ENCODE data around the gene AASDH.

The AASDH gene

DNA sequence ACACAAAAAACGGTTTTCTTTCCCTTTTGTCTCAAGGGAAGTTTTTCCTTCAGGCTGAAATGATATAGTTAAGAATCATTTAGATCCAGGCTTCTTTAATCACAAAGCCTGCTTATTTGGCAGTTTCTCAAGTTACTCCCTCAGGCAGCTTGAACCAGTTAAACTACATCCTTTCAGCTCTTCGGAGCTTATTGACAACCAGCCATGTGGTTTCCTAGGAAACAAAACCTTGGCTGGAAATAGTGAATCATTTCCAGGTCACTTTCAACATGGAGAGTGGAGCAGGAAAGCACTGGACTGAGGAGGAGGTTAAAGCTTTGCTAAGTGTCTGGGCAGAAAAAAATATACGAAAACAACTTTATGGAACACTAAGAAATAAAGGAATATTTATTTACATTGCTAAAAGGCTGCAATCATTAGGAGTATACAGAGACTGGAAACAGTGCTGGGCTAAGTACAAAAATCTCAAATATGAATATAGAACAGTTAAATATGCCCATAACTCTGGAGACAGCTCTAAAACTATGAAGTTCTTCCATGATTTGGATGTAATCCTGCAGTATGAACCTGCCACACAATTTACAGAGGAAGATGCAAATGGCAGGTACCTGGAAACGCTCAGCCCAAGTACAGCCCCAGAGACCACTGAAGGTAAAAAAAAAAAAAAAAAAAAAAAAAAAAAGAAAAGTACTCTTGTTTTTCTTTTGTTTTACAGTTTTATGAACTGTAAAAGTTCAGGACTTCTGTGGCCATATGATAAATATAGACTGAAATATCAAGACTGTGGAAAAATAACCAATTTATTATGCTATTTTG, 23.2 kb upstream of the AASDH start:
- peaks cover 0 to 18% (median 12%) of the 10 kb centered on the region in 4 experiments for H3K36me3 ChIP-seq (ENCODE audit: control insufficient read depth in 4 of 4, insufficient read depth in 4 of 4, low read length in 3 of 4)
- no peaks in the 10 kb centered on the region for H3K9me3 ChIP-seq (ENCODE audit: control extremely low read depth in 1 of 5, control insufficient read depth in 4 of 5, insufficient read depth in 2 of 5, low read depth in 1 of 5, low read length in 4 of 5)
- H3K4me3 ChIP-seq (ENCODE audit: control insufficient read depth in 1 of 7, extremely low read depth in 1 of 7, insufficient read depth in 4 of 7, low read depth in 2 of 7, low read length in 6 of 7), result peak overlapping the region in 2 of 7 experiments; percentile 47 to 48
- DNase-seq, result peak; percentile 74 to 90 (median 85)
- H3K27ac ChIP-seq (ENCODE audit: insufficient read depth in 1 of 2, low read depth in 1 of 2, low read length in 2 of 2, poor library complexity in 1 of 2, severe bottlenecking in 2 of 2), result peak overlapping the region; percentile 43 to 70
- ChIA-PET CTCF (interaction anchor here (0.9 to 2.0 kb wide), 5 partner anchors 9 to 426 kb away, joined by 3 to 14 read pairs (median 4); no protein-coding TSS in a partner anchor), POLR2A (no interaction called here)
- no peaks in the 10 kb centered on the region for H3K27me3 ChIP-seq (replicated peaks in 2 of 5; ENCODE audit: control insufficient read depth in 4 of 5, insufficient read depth in 5 of 5, low read length in 4 of 5)
- peaks cover 0 to 21% (median 0%) of the 10 kb centered on the region in 4 experiments for H3K4me1 ChIP-seq (ENCODE audit: control extremely low read depth in 1 of 4, control insufficient read depth in 4 of 4, insufficient read depth in 4 of 4, low read length in 3 of 4)
- WGBS (ENCODE audit: insufficient coverage), result no CpG with 5 or more reads among the region's 4 CpGs

DNA sequence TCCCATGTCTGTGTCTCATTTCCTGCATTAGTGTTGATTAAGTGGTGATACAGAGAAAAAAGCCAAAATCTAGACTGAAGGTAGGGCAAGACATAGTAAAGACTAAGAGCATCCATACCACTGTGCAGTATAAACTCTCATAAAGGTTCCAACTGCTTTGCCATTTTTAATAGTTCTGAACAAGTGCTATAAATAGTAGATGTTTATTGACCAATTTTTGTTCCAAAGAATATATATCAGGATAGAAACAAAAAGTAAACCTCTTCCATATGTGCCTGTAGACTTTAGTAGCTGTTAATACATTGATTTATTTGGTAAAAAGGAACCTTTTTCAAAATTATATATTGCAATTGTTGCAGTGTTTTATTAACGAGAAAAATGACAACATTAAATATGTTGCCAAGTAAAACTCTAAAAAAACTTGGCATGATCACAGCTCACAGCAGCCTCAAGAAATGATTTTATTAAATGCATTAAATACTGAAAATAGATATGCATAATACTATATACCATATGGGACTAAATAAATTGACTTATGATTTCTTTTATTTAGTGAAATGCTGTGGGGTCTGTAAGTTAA, 22.3 kb upstream of the AASDH start:
- H3K36me3 ChIP-seq (ENCODE audit: control insufficient read depth in 4 of 4, insufficient read depth in 4 of 4, low read length in 3 of 4), result peaks cover 0 to 26% (median 16%) of the 10 kb centered on the region in 4 experiments
- no peaks in the 10 kb centered on the region for H3K9me3 ChIP-seq (ENCODE audit: control extremely low read depth in 1 of 5, control insufficient read depth in 4 of 5, insufficient read depth in 2 of 5, low read depth in 1 of 5, low read length in 4 of 5)
- H3K27ac ChIP-seq (ENCODE audit: insufficient read depth in 1 of 2, low read depth in 1 of 2, low read length in 2 of 2, poor library complexity in 1 of 2, severe bottlenecking in 2 of 2), result peak overlapping the region; percentile 43 to 70
- ChIA-PET POLR2A (no interaction called here), CTCF (interaction anchor here (0.9 to 2.0 kb wide), 5 partner anchors 9 to 427 kb away, joined by 3 to 14 read pairs (median 4); no protein-coding TSS in a partner anchor)
- peaks cover 0 to 21% (median 0%) of the 10 kb centered on the region in 4 experiments for H3K4me1 ChIP-seq (ENCODE audit: control extremely low read depth in 1 of 4, control insufficient read depth in 4 of 4, insufficient read depth in 4 of 4, low read length in 3 of 4)
- WGBS (ENCODE audit: insufficient coverage), result no CpG with 5 or more reads among the region's 1 CpG
- DNase-seq, result no peak
- no peaks in the 10 kb centered on the region for H3K27me3 ChIP-seq (replicated peaks in 2 of 5; ENCODE audit: control insufficient read depth in 4 of 5, insufficient read depth in 5 of 5, low read length in 4 of 5)
- peak overlapping the region in 1 of 7 experiments; percentile 48 for H3K4me3 ChIP-seq (ENCODE audit: control insufficient read depth in 1 of 7, extremely low read depth in 1 of 7, insufficient read depth in 4 of 7, low read depth in 2 of 7, low read length in 6 of 7)

DNA sequence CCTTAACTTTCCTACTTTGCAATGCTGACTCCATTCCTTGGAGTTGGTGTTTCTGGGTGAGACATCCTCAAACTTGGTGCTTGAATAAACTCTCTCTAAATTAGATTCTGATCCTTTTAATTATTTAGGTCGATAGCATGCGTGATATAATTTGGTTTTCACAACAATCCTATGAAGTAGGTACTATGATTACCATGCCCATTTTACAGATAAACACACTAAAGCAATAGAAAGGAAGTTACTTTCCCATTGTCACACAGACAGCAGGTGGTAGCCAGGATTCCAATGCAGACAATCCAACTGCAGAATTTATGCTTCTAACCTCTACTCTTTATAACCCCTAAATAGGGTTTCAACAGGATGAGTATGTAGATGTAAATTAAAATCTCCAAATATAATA, 21.7 kb upstream of the AASDH start:
- no peaks in the 10 kb centered on the region for H3K9me3 ChIP-seq (ENCODE audit: control extremely low read depth in 1 of 5, control insufficient read depth in 4 of 5, insufficient read depth in 2 of 5, low read depth in 1 of 5, low read length in 4 of 5)
- H3K36me3 ChIP-seq (ENCODE audit: control insufficient read depth in 4 of 4, insufficient read depth in 4 of 4, low read length in 3 of 4), result peaks cover 0 to 26% (median 19%) of the 10 kb centered on the region in 4 experiments
- WGBS (ENCODE audit: insufficient coverage), result no CpG with 5 or more reads among the region's 2 CpGs
- no peak for DNase-seq
- H3K4me1 ChIP-seq (ENCODE audit: control extremely low read depth in 1 of 4, control insufficient read depth in 4 of 4, insufficient read depth in 4 of 4, low read length in 3 of 4), result peaks cover 0 to 21% (median 0%) of the 10 kb centered on the region in 4 experiments
- POLR2A ChIA-PET, result no interaction called here
- H3K27ac ChIP-seq (ENCODE audit: insufficient read depth in 1 of 2, low read depth in 1 of 2, low read length in 2 of 2, poor library complexity in 1 of 2, severe bottlenecking in 2 of 2), result no peak overlapping the region
- H3K4me3 ChIP-seq (ENCODE audit: control insufficient read depth in 1 of 7, extremely low read depth in 1 of 7, insufficient read depth in 4 of 7, low read depth in 2 of 7, low read length in 6 of 7), result no peak overlapping the region
- CTCF ChIA-PET, result interaction anchor here (1.3 kb wide), 1 partner anchor 8 kb away, joined by 4 read pairs; no protein-coding TSS in a partner anchor
- H3K27me3 ChIP-seq (replicated peaks in 2 of 5; ENCODE audit: control insufficient read depth in 4 of 5, insufficient read depth in 5 of 5, low read length in 4 of 5), result no peaks in the 10 kb centered on the region

DNA sequence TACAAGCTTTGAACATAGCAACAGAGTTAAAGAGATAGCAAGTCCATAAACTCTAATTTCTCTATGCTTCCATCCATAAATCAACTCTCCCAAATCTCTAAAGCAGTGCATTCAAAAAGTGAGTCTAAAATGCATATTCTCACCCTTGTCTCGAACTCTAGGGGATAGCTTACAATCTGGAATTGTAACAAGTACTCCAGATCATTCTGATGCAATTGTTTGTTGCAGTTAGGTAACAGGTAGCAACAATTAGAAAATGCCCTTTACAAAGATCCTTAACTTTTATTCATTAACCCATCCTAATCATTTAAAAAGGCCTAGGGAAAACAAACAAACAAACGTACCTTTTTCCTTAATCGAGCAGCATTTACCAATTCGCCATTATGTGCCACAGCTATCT, 18.9 kb upstream of the AASDH start:
- POLR2A ChIA-PET, result no interaction called here
- H3K36me3 ChIP-seq (ENCODE audit: control insufficient read depth in 4 of 4, insufficient read depth in 4 of 4, low read length in 3 of 4), result peaks cover 0 to 42% (median 24%) of the 10 kb centered on the region in 4 experiments
- H3K9me3 ChIP-seq (ENCODE audit: control extremely low read depth in 1 of 5, control insufficient read depth in 4 of 5, insufficient read depth in 2 of 5, low read depth in 1 of 5, low read length in 4 of 5), result no peaks in the 10 kb centered on the region
- no peaks in the 10 kb centered on the region for H3K27me3 ChIP-seq (replicated peaks in 2 of 5; ENCODE audit: control insufficient read depth in 4 of 5, insufficient read depth in 5 of 5, low read length in 4 of 5)
- H3K4me3 ChIP-seq (ENCODE audit: control insufficient read depth in 1 of 7, extremely low read depth in 1 of 7, insufficient read depth in 4 of 7, low read depth in 2 of 7, low read length in 6 of 7), result no peak overlapping the region
- no peak for DNase-seq
- H3K4me1 ChIP-seq (ENCODE audit: control extremely low read depth in 1 of 4, control insufficient read depth in 4 of 4, insufficient read depth in 4 of 4, low read length in 3 of 4), result peaks cover 0 to 19% (median 0%) of the 10 kb centered on the region in 4 experiments
- H3K27ac ChIP-seq (ENCODE audit: insufficient read depth in 1 of 2, low read depth in 1 of 2, low read length in 2 of 2, poor library complexity in 1 of 2, severe bottlenecking in 2 of 2), result no peak overlapping the region
- CTCF ChIA-PET, result interaction anchor here (1.1 kb wide), 1 partner anchor 14 kb away, joined by 3 read pairs; no protein-coding TSS in a partner anchor
- 100% methylated on average over 3 of the region's 4 CpGs for WGBS (ENCODE audit: insufficient coverage)

- Histone ChIP-seq H3K27me3 (replicated peaks in 2 of 5; ENCODE audit: control insufficient read depth in 4 of 5, insufficient read depth in 5 of 5, low read length in 4 of 5) (no peaks in the 10 kb centered on the region), H3K4me3 (ENCODE audit: control insufficient read depth in 1 of 7, extremely low read depth in 1 of 7, insufficient read depth in 4 of 7, low read depth in 2 of 7, low read length in 6 of 7) (no peak overlapping the region), H3K36me3 (ENCODE audit: control insufficient read depth in 4 of 4, insufficient read depth in 4 of 4, low read length in 3 of 4) (peaks cover 0 to 51% (median 32%) of the 10 kb centered on the region in 4 experiments), H3K9me3 (ENCODE audit: control extremely low read depth in 1 of 5, control insufficient read depth in 4 of 5, insufficient read depth in 2 of 5, low read depth in 1 of 5, low read length in 4 of 5) (no peaks in the 10 kb centered on the region), H3K27ac (ENCODE audit: insufficient read depth in 1 of 2, low read depth in 1 of 2, low read length in 2 of 2, poor library complexity in 1 of 2, severe bottlenecking in 2 of 2) (no peak overlapping the region), H3K4me1 (ENCODE audit: control extremely low read depth in 1 of 4, control insufficient read depth in 4 of 4, insufficient read depth in 4 of 4, low read length in 3 of 4) (peaks cover 0 to 9% (median 0%) of the 10 kb centered on the region in 4 experiments)
- no CpG with 5 or more reads among the region's 1 CpG for WGBS (ENCODE audit: insufficient coverage)
- CTCF ChIA-PET, result interaction anchor here (0.6 to 1.6 kb wide), 6 partner anchors 9 to 79 kb away, joined by 3 to 7 read pairs (median 3); partner anchors contain the start of genes AASDH and PAICS
- POLR2A ChIA-PET, result no interaction called here
- no peak for DNase-seq
Measured at GRCh38 chr4:56405016-56405415, 17.7 kb upstream of the AASDH start.

GRCh38 chr4:56400560-56400959, 13.3 kb upstream of the AASDH start:
- Histone ChIP-seq H3K9me3 (ENCODE audit: control extremely low read depth in 1 of 5, control insufficient read depth in 4 of 5, insufficient read depth in 2 of 5, low read depth in 1 of 5, low read length in 4 of 5) (no peaks in the 10 kb centered on the region), H3K4me3 (ENCODE audit: control insufficient read depth in 1 of 7, extremely low read depth in 1 of 7, insufficient read depth in 4 of 7, low read depth in 2 of 7, low read length in 6 of 7) (no peak overlapping the region), H3K27ac (ENCODE audit: insufficient read depth in 1 of 2, low read depth in 1 of 2, low read length in 2 of 2, poor library complexity in 1 of 2, severe bottlenecking in 2 of 2) (no peak overlapping the region), H3K4me1 (ENCODE audit: control extremely low read depth in 1 of 4, control insufficient read depth in 4 of 4, insufficient read depth in 4 of 4, low read length in 3 of 4) (no peaks in the 10 kb centered on the region), H3K36me3 (ENCODE audit: control insufficient read depth in 4 of 4, insufficient read depth in 4 of 4, low read length in 3 of 4) (peaks cover 3 to 60% (median 31%) of the 10 kb centered on the region in 4 experiments), H3K27me3 (replicated peaks in 2 of 5; ENCODE audit: control insufficient read depth in 4 of 5, insufficient read depth in 5 of 5, low read length in 4 of 5) (no peaks in the 10 kb centered on the region)
- DNase-seq, result no peak
- POLR2A ChIA-PET, result no interaction called here
- CTCF ChIA-PET, result interaction anchor here (1.0 to 1.1 kb wide), 2 partner anchors 9 to 39 kb away, joined by 3 to 4 read pairs; no protein-coding TSS in a partner anchor
- 100% methylated on average over 2 of the region's 6 CpGs for WGBS (ENCODE audit: insufficient coverage)
